ENCODE data around the gene TBC1D5.
"Not testable (repeated sequence)": the region's sequence is repeated elsewhere in the genome, so short reads cannot be mapped to it uniquely, and the experiment has no call there.

TBC1D5 gene

GRCh38 chr3:17639765-17640164, 102.7 kb downstream of the TBC1D5 start:
- no peak for TF ChIP-seq CTCF (conservative IDR thresholded peaks at IDR 0.05; ENCODE audit: low read length)
- no peak overlapping the region for H3K4me3 ChIP-seq (ENCODE audit: low read length)
- peak; percentile 92 for DNase-seq (ENCODE audit: low read depth)

- TF ChIP-seq CTCF (conservative IDR thresholded peaks at IDR 0.05; ENCODE audit: low read length), result no peak
- no peak overlapping the region for H3K4me3 ChIP-seq (ENCODE audit: low read length)
- peak; percentile 67 for DNase-seq (ENCODE audit: low read depth)
Measured at GRCh38 chr3:17639257-17639656, 103.2 kb downstream of the TBC1D5 start.

- no peak for TF ChIP-seq CTCF (conservative IDR thresholded peaks at IDR 0.05; ENCODE audit: low read length)
- peak; percentile 58 for DNase-seq (ENCODE audit: low read depth)
- H3K4me3 ChIP-seq (ENCODE audit: low read length), result no peak overlapping the region
Measured at GRCh38 chr3:17638356-17638755, 104.1 kb downstream of the TBC1D5 start.

GRCh38 chr3:17635675-17636074, 106.8 kb downstream of the TBC1D5 start:
- DNase-seq (ENCODE audit: low read depth), result peak; percentile 71

GRCh38 chr3:17634964-17635363, 107.5 kb downstream of the TBC1D5 start:
- no peak overlapping the region for H3K4me3 ChIP-seq (ENCODE audit: low read length)
- no peak for TF ChIP-seq CTCF (conservative IDR thresholded peaks at IDR 0.05; ENCODE audit: low read length)
- DNase-seq (ENCODE audit: low read depth), result no peak

More at GRCh38 chr3:17635675-17636074, 106.8 kb downstream of the TBC1D5 start:
- not testable (repeated sequence) for H3K4me3 ChIP-seq (ENCODE audit: low read length)

- no peak for DNase-seq (ENCODE audit: low read depth)
- TF ChIP-seq CTCF (conservative IDR thresholded peaks at IDR 0.05; ENCODE audit: low read length), result no peak
- H3K4me3 ChIP-seq (ENCODE audit: low read length), result no peak overlapping the region
Measured at GRCh38 chr3:17634201-17634600, 108.2 kb downstream of the TBC1D5 start.

- TF ChIP-seq CTCF (conservative IDR thresholded peaks at IDR 0.05; ENCODE audit: low read length), result no peak
- no peak overlapping the region for H3K4me3 ChIP-seq (ENCODE audit: low read length)
- DNase-seq (ENCODE audit: low read depth), result peak; percentile 66
Measured at GRCh38 chr3:17632401-17633100, 109.9 kb downstream of the TBC1D5 start.

Measured in AG10803 (cell line).